SK-N-SH treated with all-trans-retinoic acid at 6 μM for 48 hours (cell line): Measurements from ENCODE around the gene ERN1.

Source experiments
- ATAC-seq: fragments of 200-7000 bp; cut with Tn5 transposase; 3 replicates; pipeline ENCODE4 v1.9.1; 2020; ENCODE audit warnings: mild to moderate bottlenecking, moderate library complexity
- ARNTL ChIP-seq: fragments of 450-650 bp; formaldehyde crosslinking; IDR thresholded peaks from 2 replicates; pipeline ENCODE4 v1.5.0; 2020; ENCODE audit warnings: low read depth, mild to moderate bottlenecking, moderate library complexity, borderline replicate concordance
- BACH2 ChIP-seq: fragments of 250-450 bp; sonication (Bioruptor Pico); IDR thresholded peaks from 2 replicates; pipeline ENCODE4 v1.9.0; 2021; ENCODE audit warnings: mild to moderate bottlenecking, borderline replicate concordance
- CSDC2 ChIP-seq: fragments of 250-450 bp; sonication (Bioruptor Pico); IDR thresholded peaks from 2 replicates; pipeline ENCODE4 v1.5.0; 2020; ENCODE audit warnings: mild to moderate bottlenecking, moderate library complexity
- ESRRG ChIP-seq: fragments of 250-450 bp; sonication (Bioruptor Pico); IDR thresholded peaks from 2 replicates; pipeline ENCODE4 v1.6.1; 2021; ENCODE audit warnings: mild to moderate bottlenecking
- GLIS3 ChIP-seq: fragments of 250-450 bp; sonication (Bioruptor Pico); IDR thresholded peaks from 2 replicates; pipeline ENCODE4 v1.5.0; 2020; ENCODE audit warnings: mild to moderate bottlenecking, moderate library complexity
- ISL1 ChIP-seq: fragments of 250-450 bp; sonication (Bioruptor Pico); IDR thresholded peaks from 2 replicates; pipeline ENCODE4 v2.1.2; 2022; ENCODE audit warnings: mild to moderate bottlenecking, moderate library complexity
- OSR1 ChIP-seq: fragments of 250-450 bp; sonication (Bioruptor Pico); IDR thresholded peaks from 2 replicates; pipeline ENCODE4 v1.8.0; 2022; ENCODE audit warnings: moderate library complexity, mild to moderate bottlenecking, inconsistent platforms
- PPARA ChIP-seq: fragments of 250-450 bp; sonication (Bioruptor Pico); IDR thresholded peaks from 2 replicates; pipeline ENCODE4 v1.5.0; 2020; ENCODE audit warnings: mild to moderate bottlenecking, borderline replicate concordance
- RARB ChIP-seq: fragments of 250-450 bp; sonication (Bioruptor Pico); IDR thresholded peaks from 2 replicates; pipeline ENCODE4 v1.8.0; 2021; ENCODE audit warnings: mild to moderate bottlenecking, moderate library complexity
- SNAI2 ChIP-seq: fragments of 250-450 bp; sonication (Bioruptor Pico); IDR thresholded peaks from 2 replicates; pipeline ENCODE4 v1.5.0; 2020; ENCODE audit warnings: mild to moderate bottlenecking, moderate library complexity
- TCF4 ChIP-seq: fragments of 250-450 bp; sonication (Bioruptor Pico); IDR thresholded peaks from 2 replicates; pipeline ENCODE4 v1.8.0; 2021; ENCODE audit warnings: mild to moderate bottlenecking, moderate library complexity, borderline replicate concordance
- TOX ChIP-seq: fragments of 250-450 bp; sonication (Bioruptor Pico); IDR thresholded peaks from 2 replicates; pipeline ENCODE4 v1.8.0; 2021; ENCODE audit warnings: mild to moderate bottlenecking, moderate library complexity, borderline replicate concordance
- ZC3H10 ChIP-seq: fragments of 250-450 bp; sonication (Bioruptor Pico); IDR thresholded peaks from 2 replicates; pipeline ENCODE4 v1.5.1; 2021; ENCODE audit warnings: mild to moderate bottlenecking, moderate library complexity
- ZFP3 ChIP-seq: fragments of 250-450 bp; sonication (Bioruptor Pico); IDR thresholded peaks from 2 replicates; pipeline ENCODE4 v1.5.0; 2020; ENCODE audit warnings: mild to moderate bottlenecking, moderate library complexity
- ZFP30 ChIP-seq: fragments of 450-650 bp; formaldehyde crosslinking; IDR thresholded peaks from 2 replicates; pipeline ENCODE4 v1.5.0; 2022; ENCODE audit warnings: mild to moderate bottlenecking, moderate library complexity
- ZNF565 ChIP-seq: fragments of 450-650 bp; formaldehyde crosslinking; conservative IDR thresholded peaks from 2 replicates; pipeline ENCODE4 v1.5.0; 2020; ENCODE audit warnings: low read depth, mild to moderate bottlenecking, moderate library complexity
- ZNF70 ChIP-seq: fragments of 450-650 bp; formaldehyde crosslinking; IDR thresholded peaks from 2 replicates; pipeline ENCODE4 v1.5.0; 2020; ENCODE audit warnings: mild to moderate bottlenecking, moderate library complexity
- ZNF8 ChIP-seq: fragments of 450-650 bp; formaldehyde crosslinking; IDR thresholded peaks from 2 replicates; pipeline ENCODE4 v1.5.0; 2020; ENCODE audit warnings: mild to moderate bottlenecking, moderate library complexity
- TF ChIP-seq, protein P1 (sequence below): fragments of 250-450 bp; sonication (Bioruptor Pico); IDR thresholded peaks from 2 replicates; pipeline ENCODE4 v1.5.1; 2021; ENCODE audit warnings: mild to moderate bottlenecking, moderate library complexity
- TF ChIP-seq, protein P2 (sequence below): fragments of 250-450 bp; sonication (Bioruptor Pico); IDR thresholded peaks from 2 replicates; pipeline ENCODE4 v1.5.1; 2020; ENCODE audit warnings: low read depth, mild to moderate bottlenecking, moderate library complexity
- TF ChIP-seq, protein P3 (sequence below): fragments of 250-450 bp; sonication (Bioruptor Pico); IDR thresholded peaks from 2 replicates; pipeline ENCODE4 v1.5.0; 2020; ENCODE audit warnings: mild to moderate bottlenecking, moderate library complexity
- TF ChIP-seq, protein P4 (sequence below): fragments of 250-450 bp; sonication (Bioruptor Pico); IDR thresholded peaks from 2 replicates; pipeline ENCODE4 v1.8.0; 2020; ENCODE audit warnings: mild to moderate bottlenecking, moderate library complexity, borderline replicate concordance
- TF ChIP-seq, protein P5 (sequence below): fragments of 250-450 bp; sonication (Bioruptor Pico); IDR thresholded peaks from 2 replicates; pipeline ENCODE4 v1.8.0; 2021; ENCODE audit warnings: low read depth, mild to moderate bottlenecking, moderate library complexity, borderline replicate concordance

Gene ERN1

DNA sequence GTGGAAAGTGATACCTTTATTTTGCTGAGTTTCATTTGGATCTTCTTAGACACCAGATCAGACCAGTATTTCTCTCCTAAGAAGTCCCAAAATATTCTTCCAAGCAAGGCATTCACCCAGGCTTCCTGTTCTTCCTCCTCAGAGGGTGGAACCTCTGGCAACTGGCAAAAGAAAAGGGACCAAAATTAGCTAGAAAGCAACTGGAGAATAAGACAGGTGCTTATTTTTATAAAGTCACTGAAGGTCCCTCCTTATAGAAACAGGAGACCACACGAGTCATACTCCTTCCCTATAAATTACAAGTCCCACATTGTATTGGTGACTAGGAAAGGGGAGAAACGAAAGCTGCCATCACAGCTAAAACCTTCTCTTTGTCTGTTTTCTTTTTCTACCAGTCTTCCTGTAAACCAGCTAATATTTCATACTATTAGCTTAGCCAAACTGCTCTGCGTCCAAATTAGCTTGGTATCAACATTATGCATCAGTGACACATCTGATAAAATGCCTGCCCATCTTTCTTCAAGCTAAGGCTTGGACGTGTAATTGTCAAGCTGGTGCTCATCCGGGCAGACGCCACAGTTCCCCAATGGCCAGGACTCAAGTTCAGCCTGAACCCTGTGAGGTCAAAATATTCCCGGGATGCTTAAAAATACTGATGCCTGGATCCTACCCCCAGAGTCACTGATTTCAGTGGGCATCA, 47.5 kb upstream of the ERN1 start:
- ATAC-seq: peak; percentile 51; the same call in 1 of the 3 replicates
- no peak; the same call in 1 of the 2 replicates for TF ChIP-seq GLIS3 (CRISPR knock-in tag)
- TF ChIP-seq, protein P1, sequence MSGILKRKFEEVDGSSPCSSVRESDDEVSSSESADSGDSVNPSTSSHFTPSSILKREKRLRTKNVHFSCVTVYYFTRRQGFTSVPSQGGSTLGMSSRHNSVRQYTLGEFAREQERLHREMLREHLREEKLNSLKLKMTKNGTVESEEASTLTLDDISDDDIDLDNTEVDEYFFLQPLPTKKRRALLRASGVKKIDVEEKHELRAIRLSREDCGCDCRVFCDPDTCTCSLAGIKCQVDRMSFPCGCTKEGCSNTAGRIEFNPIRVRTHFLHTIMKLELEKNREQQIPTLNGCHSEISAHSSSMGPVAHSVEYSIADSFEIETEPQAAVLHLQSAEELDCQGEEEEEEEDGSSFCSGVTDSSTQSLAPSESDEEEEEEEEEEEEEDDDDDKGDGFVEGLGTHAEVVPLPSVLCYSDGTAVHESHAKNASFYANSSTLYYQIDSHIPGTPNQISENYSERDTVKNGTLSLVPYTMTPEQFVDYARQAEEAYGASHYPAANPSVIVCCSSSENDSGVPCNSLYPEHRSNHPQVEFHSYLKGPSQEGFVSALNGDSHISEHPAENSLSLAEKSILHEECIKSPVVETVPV: no peak
- no peak for TF ChIP-seq SNAI2 (CRISPR knock-in tag)
- TF ChIP-seq ZNF565 (CRISPR knock-in tag): no peak
- TF ChIP-seq ZFP30 (CRISPR knock-in tag): no peak
- TF ChIP-seq OSR1 (CRISPR knock-in tag): no peak
- no peak for TF ChIP-seq ESRRG (CRISPR knock-in tag)
- peak; percentile 30 for TF ChIP-seq ISL1
- no peak for TF ChIP-seq RARB
- TF ChIP-seq ZNF70: no peak
- TF ChIP-seq, protein P2, sequence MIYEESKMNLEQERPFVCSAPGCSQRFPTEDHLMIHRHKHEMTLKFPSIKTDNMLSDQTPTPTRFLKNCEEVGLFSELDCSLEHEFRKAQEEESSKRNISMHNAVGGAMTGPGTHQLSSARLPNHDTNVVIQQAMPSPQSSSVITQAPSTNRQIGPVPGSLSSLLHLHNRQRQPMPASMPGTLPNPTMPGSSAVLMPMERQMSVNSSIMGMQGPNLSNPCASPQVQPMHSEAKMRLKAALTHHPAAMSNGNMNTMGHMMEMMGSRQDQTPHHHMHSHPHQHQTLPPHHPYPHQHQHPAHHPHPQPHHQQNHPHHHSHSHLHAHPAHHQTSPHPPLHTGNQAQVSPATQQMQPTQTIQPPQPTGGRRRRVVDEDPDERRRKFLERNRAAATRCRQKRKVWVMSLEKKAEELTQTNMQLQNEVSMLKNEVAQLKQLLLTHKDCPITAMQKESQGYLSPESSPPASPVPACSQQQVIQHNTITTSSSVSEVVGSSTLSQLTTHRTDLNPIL (CRISPR knock-in tag): no peak
- TF ChIP-seq ZC3H10 (CRISPR knock-in tag): no peak
- TF ChIP-seq, protein P3, sequence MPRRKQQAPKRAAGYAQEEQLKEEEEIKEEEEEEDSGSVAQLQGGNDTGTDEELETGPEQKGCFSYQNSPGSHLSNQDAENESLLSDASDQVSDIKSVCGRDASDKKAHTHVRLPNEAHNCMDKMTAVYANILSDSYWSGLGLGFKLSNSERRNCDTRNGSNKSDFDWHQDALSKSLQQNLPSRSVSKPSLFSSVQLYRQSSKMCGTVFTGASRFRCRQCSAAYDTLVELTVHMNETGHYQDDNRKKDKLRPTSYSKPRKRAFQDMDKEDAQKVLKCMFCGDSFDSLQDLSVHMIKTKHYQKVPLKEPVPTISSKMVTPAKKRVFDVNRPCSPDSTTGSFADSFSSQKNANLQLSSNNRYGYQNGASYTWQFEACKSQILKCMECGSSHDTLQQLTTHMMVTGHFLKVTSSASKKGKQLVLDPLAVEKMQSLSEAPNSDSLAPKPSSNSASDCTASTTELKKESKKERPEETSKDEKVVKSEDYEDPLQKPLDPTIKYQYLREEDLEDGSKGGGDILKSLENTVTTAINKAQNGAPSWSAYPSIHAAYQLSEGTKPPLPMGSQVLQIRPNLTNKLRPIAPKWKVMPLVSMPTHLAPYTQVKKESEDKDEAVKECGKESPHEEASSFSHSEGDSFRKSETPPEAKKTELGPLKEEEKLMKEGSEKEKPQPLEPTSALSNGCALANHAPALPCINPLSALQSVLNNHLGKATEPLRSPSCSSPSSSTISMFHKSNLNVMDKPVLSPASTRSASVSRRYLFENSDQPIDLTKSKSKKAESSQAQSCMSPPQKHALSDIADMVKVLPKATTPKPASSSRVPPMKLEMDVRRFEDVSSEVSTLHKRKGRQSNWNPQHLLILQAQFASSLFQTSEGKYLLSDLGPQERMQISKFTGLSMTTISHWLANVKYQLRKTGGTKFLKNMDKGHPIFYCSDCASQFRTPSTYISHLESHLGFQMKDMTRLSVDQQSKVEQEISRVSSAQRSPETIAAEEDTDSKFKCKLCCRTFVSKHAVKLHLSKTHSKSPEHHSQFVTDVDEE (CRISPR knock-in tag): peak; percentile 44; the same call in 1 of the 2 replicates
- TF ChIP-seq BACH2 (CRISPR knock-in tag): no peak
- no peak for TF ChIP-seq PPARA (CRISPR knock-in tag)
- TF ChIP-seq ZFP3: no peak; the same call in 1 of the 2 replicates
- no peak for TF ChIP-seq CSDC2 (CRISPR knock-in tag)
- TF ChIP-seq, protein P4, sequence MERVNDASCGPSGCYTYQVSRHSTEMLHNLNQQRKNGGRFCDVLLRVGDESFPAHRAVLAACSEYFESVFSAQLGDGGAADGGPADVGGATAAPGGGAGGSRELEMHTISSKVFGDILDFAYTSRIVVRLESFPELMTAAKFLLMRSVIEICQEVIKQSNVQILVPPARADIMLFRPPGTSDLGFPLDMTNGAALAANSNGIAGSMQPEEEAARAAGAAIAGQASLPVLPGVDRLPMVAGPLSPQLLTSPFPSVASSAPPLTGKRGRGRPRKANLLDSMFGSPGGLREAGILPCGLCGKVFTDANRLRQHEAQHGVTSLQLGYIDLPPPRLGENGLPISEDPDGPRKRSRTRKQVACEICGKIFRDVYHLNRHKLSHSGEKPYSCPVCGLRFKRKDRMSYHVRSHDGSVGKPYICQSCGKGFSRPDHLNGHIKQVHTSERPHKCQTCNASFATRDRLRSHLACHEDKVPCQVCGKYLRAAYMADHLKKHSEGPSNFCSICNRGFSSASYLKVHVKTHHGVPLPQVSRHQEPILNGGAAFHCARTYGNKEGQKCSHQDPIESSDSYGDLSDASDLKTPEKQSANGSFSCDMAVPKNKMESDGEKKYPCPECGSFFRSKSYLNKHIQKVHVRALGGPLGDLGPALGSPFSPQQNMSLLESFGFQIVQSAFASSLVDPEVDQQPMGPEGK: no peak
- TF ChIP-seq ZNF8 (CRISPR knock-in tag): no peak
- peak; percentile 53; the same call in 1 of the 2 replicates for TF ChIP-seq TCF4
- TF ChIP-seq, protein P5, sequence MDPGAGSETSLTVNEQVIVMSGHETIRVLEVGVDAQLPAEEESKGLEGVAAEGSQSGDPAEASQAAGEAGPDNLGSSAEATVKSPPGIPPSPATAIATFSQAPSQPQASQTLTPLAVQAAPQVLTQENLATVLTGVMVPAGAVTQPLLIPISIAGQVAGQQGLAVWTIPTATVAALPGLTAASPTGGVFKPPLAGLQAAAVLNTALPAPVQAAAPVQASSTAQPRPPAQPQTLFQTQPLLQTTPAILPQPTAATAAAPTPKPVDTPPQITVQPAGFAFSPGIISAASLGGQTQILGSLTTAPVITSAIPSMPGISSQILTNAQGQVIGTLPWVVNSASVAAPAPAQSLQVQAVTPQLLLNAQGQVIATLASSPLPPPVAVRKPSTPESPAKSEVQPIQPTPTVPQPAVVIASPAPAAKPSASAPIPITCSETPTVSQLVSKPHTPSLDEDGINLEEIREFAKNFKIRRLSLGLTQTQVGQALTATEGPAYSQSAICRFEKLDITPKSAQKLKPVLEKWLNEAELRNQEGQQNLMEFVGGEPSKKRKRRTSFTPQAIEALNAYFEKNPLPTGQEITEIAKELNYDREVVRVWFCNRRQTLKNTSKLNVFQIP (CRISPR knock-in tag): no peak
- TF ChIP-seq TOX (CRISPR knock-in tag): no peak
- TF ChIP-seq ARNTL (CRISPR knock-in tag): no peak

DNA sequence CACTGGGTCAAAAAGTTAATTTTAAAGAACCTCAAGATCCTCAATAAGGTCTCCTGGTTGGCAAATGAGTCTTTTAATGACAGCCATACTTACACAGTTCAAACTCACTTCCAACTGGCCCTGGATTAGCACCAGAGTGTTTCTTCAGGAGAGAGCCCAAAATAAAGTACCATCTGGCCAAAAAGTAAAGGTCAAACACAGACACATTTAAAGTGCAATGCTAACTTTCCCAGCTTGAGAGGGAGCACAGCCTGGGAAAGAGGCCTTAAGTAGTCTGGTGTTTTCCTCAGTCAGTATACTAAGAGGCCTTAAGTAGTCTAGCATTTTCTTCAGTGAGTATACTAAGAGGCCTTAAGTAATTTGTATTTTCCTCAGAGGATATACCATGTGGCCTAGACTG, 46.6 kb upstream of the ERN1 start:
- ATAC-seq: no peak
- TF ChIP-seq ARNTL (CRISPR knock-in tag) (no peak), ESRRG (CRISPR knock-in tag) (no peak), PPARA (CRISPR knock-in tag) (no peak), ZC3H10 (CRISPR knock-in tag) (no peak), SNAI2 (CRISPR knock-in tag) (no peak), ZFP30 (CRISPR knock-in tag) (no peak), ZNF565 (CRISPR knock-in tag) (no peak), RARB (no peak)
- TF ChIP-seq, protein P4: no peak
- TF ChIP-seq, protein P3 (CRISPR knock-in tag): no peak
- TF ChIP-seq, protein P2 (CRISPR knock-in tag): no peak
